ENCODE data around the gene FANCC.

Gene FANCC

DNA sequence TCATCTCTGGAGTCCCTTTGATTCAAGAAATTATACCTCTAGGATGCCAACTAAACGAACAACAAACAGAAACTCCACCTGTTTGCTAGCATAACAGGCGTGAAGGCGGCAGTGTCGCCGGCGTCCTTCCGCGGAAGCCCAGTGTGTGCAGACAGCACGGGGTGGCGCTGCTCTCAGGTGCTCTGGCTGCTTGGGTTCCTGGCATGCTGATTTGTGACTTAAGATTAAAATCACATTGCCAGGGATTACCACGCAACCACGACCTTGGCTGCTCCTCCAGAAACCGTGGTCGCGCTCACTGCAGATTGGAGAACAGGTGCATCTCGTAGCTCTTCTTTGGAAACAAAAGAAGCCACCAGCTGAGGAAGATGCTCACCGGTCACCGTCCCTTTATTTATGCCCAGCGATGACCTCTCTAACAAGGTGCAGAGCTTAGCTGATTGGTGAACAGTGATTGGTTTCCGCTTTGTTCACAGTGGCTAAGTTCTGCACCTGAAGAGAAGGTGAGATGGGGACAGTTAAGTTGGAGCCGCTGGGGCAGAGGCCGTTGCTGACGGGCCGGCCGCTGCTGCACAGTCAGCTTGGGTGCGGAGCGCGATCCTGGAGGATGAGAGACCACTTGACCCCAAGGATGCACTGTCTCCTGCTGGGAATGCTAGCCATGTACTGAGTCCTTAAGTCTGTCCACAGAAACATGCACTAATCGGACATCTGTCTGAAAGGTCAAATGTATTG lies 232.3 kb downstream of the FANCC start:
- Histone ChIP-seq H3K4me1 (ENCODE audit: control insufficient read depth in 1 of 2, insufficient read depth in 1 of 2, low read depth in 1 of 2, low read length in 1 of 2) (no peaks in the 10 kb centered on the region), H3K9me3 (no peaks in the 10 kb centered on the region), H3K27me3 (no peaks in the 10 kb centered on the region), H3K27ac (no peak overlapping the region), H3K4me3 (ENCODE audit: low read depth in 1 of 2, low read length in 1 of 2) (no peak overlapping the region), H3K36me3 (peaks cover 6% of the 10 kb centered on the region)
- TF ChIP-seq, protein P1, sequence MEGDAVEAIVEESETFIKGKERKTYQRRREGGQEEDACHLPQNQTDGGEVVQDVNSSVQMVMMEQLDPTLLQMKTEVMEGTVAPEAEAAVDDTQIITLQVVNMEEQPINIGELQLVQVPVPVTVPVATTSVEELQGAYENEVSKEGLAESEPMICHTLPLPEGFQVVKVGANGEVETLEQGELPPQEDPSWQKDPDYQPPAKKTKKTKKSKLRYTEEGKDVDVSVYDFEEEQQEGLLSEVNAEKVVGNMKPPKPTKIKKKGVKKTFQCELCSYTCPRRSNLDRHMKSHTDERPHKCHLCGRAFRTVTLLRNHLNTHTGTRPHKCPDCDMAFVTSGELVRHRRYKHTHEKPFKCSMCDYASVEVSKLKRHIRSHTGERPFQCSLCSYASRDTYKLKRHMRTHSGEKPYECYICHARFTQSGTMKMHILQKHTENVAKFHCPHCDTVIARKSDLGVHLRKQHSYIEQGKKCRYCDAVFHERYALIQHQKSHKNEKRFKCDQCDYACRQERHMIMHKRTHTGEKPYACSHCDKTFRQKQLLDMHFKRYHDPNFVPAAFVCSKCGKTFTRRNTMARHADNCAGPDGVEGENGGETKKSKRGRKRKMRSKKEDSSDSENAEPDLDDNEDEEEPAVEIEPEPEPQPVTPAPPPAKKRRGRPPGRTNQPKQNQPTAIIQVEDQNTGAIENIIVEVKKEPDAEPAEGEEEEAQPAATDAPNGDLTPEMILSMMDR (IDR thresholded peaks at IDR 0.05) = no peak

DNA sequence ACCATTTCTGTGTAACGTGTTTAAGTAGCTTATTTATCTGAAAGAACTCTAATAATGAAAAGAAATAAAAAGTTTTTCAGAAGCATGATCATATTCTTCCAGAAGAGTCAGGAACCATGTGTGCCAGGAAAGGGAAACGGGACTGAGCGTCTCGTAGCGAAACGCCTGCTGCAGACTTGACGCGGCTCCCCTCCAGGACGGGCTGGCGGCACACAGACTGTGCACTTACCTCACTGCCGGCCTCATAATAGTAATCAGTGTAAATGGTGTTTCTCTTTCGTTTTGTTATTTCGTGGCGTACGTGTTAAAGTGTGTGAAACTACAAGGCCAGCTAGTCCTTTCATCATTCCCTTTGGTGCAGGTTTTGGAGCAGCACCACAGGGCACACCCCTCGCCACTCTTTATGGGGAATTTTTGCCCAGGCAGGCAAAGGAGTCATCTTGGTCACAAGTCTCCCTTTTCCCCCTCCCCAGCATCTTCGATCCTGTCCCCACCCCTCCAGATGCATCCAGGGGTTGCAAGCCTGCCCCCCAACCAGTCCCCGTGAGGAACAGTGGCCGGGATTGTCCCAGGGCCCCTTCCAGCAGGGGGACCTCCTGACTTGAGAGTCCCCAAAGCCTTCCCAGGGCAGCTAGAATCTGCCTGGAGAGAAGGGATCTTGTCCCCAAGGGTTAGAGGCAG lies 233.1 kb downstream of the FANCC start:
- H3K36me3 ChIP-seq = peaks cover 6% of the 10 kb centered on the region
- H3K4me3 ChIP-seq (ENCODE audit: low read depth in 1 of 2, low read length in 1 of 2) = no peak overlapping the region
- no peaks in the 10 kb centered on the region for H3K9me3 ChIP-seq
- no peaks in the 10 kb centered on the region for H3K4me1 ChIP-seq (ENCODE audit: control insufficient read depth in 1 of 2, insufficient read depth in 1 of 2, low read depth in 1 of 2, low read length in 1 of 2)
- TF ChIP-seq, protein P1 (IDR thresholded peaks at IDR 0.05) = no peak
- no peak overlapping the region for H3K27ac ChIP-seq
- no peaks in the 10 kb centered on the region for H3K27me3 ChIP-seq

DNA sequence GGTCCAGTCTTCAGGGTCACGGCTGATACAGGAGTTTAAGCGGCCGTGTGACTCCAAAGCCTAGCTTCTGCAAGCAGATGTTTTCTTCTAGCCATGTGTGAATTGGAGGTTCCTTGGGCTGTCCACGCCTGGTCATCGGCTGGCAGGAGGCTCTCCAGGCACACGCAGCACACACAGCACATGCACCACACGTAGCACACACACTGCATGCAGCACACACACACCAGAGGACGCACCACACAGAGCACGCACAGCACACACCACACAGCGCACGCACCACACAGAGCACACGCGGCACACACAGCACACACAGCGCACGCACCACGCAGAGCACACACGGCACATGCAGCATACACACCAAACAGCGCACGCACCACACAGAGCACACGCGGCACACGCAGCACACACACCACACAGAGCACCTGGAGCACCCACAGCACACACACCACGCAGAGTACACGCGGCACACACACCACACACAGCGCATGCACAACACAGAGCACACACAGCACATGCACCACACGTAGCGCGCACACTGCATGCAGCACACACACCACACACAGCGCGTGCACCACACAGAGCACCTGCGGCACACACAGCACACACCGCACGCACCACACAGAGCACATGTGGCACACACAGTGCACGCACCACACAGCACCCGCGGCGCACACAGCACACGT lies 234.3 kb downstream of the FANCC start:
- H3K4me3 ChIP-seq (ENCODE audit: low read depth in 1 of 2, low read length in 1 of 2) = no peak overlapping the region
- H3K27me3 ChIP-seq = no peaks in the 10 kb centered on the region
- no peaks in the 10 kb centered on the region for H3K9me3 ChIP-seq
- TF ChIP-seq, protein P1 (IDR thresholded peaks at IDR 0.05) = no peak
- no peaks in the 10 kb centered on the region for H3K4me1 ChIP-seq (ENCODE audit: control insufficient read depth in 1 of 2, insufficient read depth in 1 of 2, low read depth in 1 of 2, low read length in 1 of 2)
- H3K36me3 ChIP-seq = peaks cover 6% of the 10 kb centered on the region
- H3K27ac ChIP-seq = no peak overlapping the region

DNA sequence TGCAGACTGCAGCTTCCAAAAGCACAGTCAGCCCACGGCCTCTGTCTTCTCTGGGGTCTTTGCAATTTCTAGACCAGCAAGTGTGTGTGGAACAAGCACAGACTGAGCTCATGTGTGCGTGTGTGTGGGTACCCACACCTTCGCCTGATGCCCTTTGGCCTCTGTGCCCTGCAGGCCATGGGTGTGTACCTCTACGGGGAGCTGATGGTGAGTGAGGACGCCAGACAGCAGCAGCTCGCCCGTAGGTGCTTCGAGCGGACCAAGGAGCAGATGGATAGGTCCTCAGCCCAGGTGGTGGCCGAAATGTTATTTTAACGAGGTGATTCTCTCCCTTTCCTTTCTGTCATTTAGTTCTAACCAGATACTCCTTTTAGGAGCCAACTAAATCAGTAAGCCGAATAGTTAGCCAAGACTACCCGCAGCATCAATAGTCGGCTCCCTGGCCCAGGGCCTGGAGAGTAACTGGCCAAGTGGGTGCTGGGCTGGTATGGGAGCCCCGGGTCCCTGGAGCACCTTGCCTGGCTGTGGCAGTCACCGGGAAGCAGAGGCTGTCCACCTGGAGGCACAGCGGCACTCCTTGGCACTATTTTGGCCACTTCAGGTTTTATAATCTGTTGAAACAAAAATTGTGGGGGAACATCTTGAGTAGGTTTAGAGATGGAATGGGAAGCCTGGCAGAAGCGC lies 235.0 kb downstream of the FANCC start:
- Histone ChIP-seq H3K27ac (no peak overlapping the region), H3K36me3 (peaks cover 6% of the 10 kb centered on the region), H3K9me3 (no peaks in the 10 kb centered on the region), H3K4me1 (ENCODE audit: control insufficient read depth in 1 of 2, insufficient read depth in 1 of 2, low read depth in 1 of 2, low read length in 1 of 2) (no peaks in the 10 kb centered on the region), H3K4me3 (ENCODE audit: low read depth in 1 of 2, low read length in 1 of 2) (no peak overlapping the region), H3K27me3 (no peaks in the 10 kb centered on the region)
- TF ChIP-seq, protein P1 (IDR thresholded peaks at IDR 0.05) = no peak

DNA sequence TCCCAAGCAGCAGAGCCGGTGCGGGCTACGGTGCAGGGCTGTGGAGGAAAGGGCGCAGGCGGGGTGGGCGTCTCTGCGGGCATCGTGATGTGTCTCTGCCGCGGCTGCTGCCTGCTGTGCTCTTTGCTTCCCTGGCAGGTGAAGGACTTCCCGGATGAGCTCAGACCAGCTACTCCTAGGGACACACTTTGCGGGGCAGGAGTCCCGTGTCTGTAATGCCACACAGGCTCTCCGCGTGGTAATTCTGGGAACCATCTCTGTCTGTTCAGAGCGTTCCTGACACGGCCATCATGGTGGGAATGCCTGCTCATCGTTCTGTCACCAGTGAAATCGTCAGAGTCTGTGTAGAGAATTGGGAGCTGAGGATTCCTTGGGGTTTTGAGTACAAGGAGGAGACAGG lies 235.5 kb downstream of the FANCC start:
- TF ChIP-seq, protein P1 (IDR thresholded peaks at IDR 0.05) = no peak
- Histone ChIP-seq H3K27me3 (no peaks in the 10 kb centered on the region), H3K4me3 (ENCODE audit: low read depth in 1 of 2, low read length in 1 of 2) (no peak overlapping the region), H3K27ac (no peak overlapping the region), H3K4me1 (ENCODE audit: control insufficient read depth in 1 of 2, insufficient read depth in 1 of 2, low read depth in 1 of 2, low read length in 1 of 2) (no peaks in the 10 kb centered on the region), H3K36me3 (peaks cover 6% of the 10 kb centered on the region), H3K9me3 (no peaks in the 10 kb centered on the region)
